K562 (cell line): ENCODE results near the gene YPEL1. TPM values are rescaled to one million over a fixed set of nuclear protein-coding genes. Genes with fewer than 3 reads are reported as not detected.

ENCODE experiments used
- AFF4 ChIP-seq: sonication (generic); formaldehyde crosslinking; IDR thresholded peaks from 2 replicates; pipeline ENCODE4 v1.8.0; 2023; ENCODE audit warnings: mild to moderate bottlenecking, missing genetic modification reagents
- ATF1 ChIP-seq, 2 experiments: fragments of 450-650 bp in 1 of 2; IDR thresholded peaks; 2 replicates each; pipeline ENCODE4 v1.6.1; 2016; ENCODE audit warnings: missing compliant biosample characterization in 1 of 2, missing genetic modification characterization in 1 of 2
- CHCHD3 ChIP-seq: fragments of 250-450 bp; sonication (Bioruptor Pico); IDR thresholded peaks from 2 replicates; pipeline ENCODE4 v2.1.2; 2022; ENCODE audit warnings: mild to moderate bottlenecking
- HNRNPUL1 ChIP-seq: fragments of 200-400 bp; formaldehyde crosslinking; IDR thresholded peaks from 2 replicates; pipeline ENCODE4 v1.6.1; 2017; ENCODE audit warnings: low read length
- NR2C2 ChIP-seq, 2 experiments: fragments of 200-800 bp in 1 of 2; sonication (Bioruptor generic) in 1 of 2; sonication (generic) in 1 of 2; formaldehyde crosslinking in 1 of 2; IDR thresholded peaks; 2 replicates each; pipeline versions ENCODE4 v1.6.1 to v1.8.0; 2016 to 2022; ENCODE audit warnings: mild to moderate bottlenecking in 1 of 2, missing compliant biosample characterization in 1 of 2, missing genetic modification characterization in 1 of 2, missing genetic modification reagents in 1 of 2
- SMARCE1 ChIP-seq: fragments of 450-650 bp; IDR thresholded peaks from 2 replicates; pipeline ENCODE4 v1.7.1; 2016; ENCODE audit warnings: mild to moderate bottlenecking
- STAT5B ChIP-seq: fragments of 250-450 bp; sonication (Bioruptor Pico); IDR thresholded peaks from 2 replicates; pipeline ENCODE4 v1.8.0; 2021; ENCODE audit warnings: mild to moderate bottlenecking, inconsistent platforms
- WHSC1 ChIP-seq: IDR thresholded peaks from one replicate; pipeline ENCODE4 v1.6.1; 2012; ENCODE audit warnings: low read length, control low read depth, inconsistent platforms
- ZNF561 ChIP-seq: fragments of 450-650 bp; formaldehyde crosslinking; conservative IDR thresholded peaks from 2 replicates; pipeline ENCODE4 v1.4.0; 2020; ENCODE audit warnings: mild to moderate bottlenecking, moderate library complexity
- ZNF699 ChIP-seq: fragments of 250-450 bp; sonication (Bioruptor Pico); IDR thresholded peaks from 2 replicates; pipeline ENCODE4 v1.8.0; 2021; ENCODE audit warnings: mild to moderate bottlenecking, moderate library complexity; ENCODE audit not compliant: insufficient replicate concordance
- polyA plus RNA-seq, 8 experiments: library from polyadenylated mRNA; depleted of rRNA in 4 of 8; stranded (reverse) in 5 of 8; unstranded in 3 of 8; fragments of >200 nt; fragmentation: Nextera tagmentation in 2 of 8; fragmentation: Illumina TruSeq in 1 of 8; extraction: Ambion mirVana in 2 of 8; extraction: Trizol in 1 of 8; gene quantifications; 2 replicates each; pipeline versions ENCODE4 v1.2.1 to v1.2.3, GENCODE V29; 2011 to 2014; ENCODE audit warnings: inconsistent platforms in 1 of 8, missing spikeins in 1 of 8
- total RNA-seq, 7 experiments: library from RNA; depleted of rRNA in 6 of 7; stranded (reverse); fragments of >200 nt in 6 of 7; fragmentation: Illumina TruSeq in 2 of 7; extraction: Trizol in 2 of 7; gene quantifications; 2 replicates each; pipeline versions ENCODE4 v1.2.1 to v1.2.3, GENCODE V29; 2011 to 2021; ENCODE audit warnings: low replicate concordance in 1 of 7
- TF ChIP-seq, protein P1 (sequence below): fragments of 250-450 bp; sonication (Bioruptor Pico); IDR thresholded peaks from 2 replicates; pipeline ENCODE4 v1.4.0; 2020; ENCODE audit warnings: mild to moderate bottlenecking
- TF ChIP-seq, protein P2 (sequence below), 2 experiments: IDR thresholded peaks; 2 replicates each; pipeline ENCODE4 v1.6.1; 2012; ENCODE audit warnings: improper control_type of control experiment in 2 of 2, low read depth in 2 of 2, low read length in 2 of 2, borderline replicate concordance in 1 of 2
- TF ChIP-seq, protein P3 (sequence below): fragments of 250-450 bp; sonication (Bioruptor Pico); IDR thresholded peaks from 2 replicates; pipeline ENCODE4 v1.4.0; 2020

The YPEL1 gene
- total and polyA plus RNA-seq, 9 of the 15 experiments (the other 6 are each of a cell fraction or from before 2014, with no cell fraction given): 0.07 to 2.2 (median 0.46) TPM

DNA sequence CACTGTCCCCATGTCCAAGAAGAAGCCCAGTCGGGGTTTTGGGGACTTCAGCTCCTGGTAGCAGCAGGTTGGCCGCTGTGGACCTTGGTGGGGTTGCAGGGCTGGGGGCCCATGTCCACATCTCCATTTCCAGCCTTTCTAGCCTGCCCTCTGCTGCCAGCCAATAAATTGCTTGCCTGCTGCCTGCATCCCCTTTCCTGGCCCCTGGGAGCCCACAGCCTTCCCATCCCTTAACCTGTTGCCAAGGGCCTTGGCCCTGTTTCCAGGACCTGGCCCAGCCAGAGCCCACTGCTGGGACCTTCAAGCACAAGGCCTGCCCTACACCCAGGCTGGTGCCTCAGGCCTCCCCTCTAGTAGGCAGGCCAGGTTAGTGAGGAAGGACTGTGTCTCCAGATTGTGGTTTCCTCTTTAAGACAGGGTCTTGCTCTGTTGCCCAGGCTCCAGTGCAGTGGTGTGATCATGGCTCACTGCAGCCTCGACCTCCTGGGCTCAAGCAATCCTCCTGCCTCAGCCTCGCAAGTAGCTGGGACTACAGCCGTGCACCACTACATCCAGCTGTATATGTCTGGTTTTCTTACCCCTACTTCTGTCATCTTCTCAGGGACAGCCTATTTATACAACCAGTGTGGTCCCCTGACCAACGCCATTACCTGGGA is 40.0 kb downstream of the YPEL1 start (continued):
- TF ChIP-seq AFF4 (CRISPR knock-in tag) (no peak), NR2C2 (CRISPR knock-in tag; IDR thresholded peaks at IDR 0.05) (no peak), NR2C2 (tag; IDR thresholded peaks at IDR 0.05) (no peak), ZNF699 (CRISPR knock-in tag) (no peak), WHSC1 (peak; percentile 27), ZNF561 (CRISPR knock-in tag) (no peak), STAT5B (CRISPR knock-in tag) (no peak), ATF1 (CRISPR knock-in tag; IDR thresholded peaks at IDR 0.05) (no peak), ATF1 (tag; IDR thresholded peaks at IDR 0.05) (no peak), SMARCE1 (no peak), CHCHD3 (CRISPR knock-in tag) (peak; percentile 6; the same call in 1 of the 2 replicates), HNRNPUL1 (no peak)
- TF ChIP-seq, protein P1, sequence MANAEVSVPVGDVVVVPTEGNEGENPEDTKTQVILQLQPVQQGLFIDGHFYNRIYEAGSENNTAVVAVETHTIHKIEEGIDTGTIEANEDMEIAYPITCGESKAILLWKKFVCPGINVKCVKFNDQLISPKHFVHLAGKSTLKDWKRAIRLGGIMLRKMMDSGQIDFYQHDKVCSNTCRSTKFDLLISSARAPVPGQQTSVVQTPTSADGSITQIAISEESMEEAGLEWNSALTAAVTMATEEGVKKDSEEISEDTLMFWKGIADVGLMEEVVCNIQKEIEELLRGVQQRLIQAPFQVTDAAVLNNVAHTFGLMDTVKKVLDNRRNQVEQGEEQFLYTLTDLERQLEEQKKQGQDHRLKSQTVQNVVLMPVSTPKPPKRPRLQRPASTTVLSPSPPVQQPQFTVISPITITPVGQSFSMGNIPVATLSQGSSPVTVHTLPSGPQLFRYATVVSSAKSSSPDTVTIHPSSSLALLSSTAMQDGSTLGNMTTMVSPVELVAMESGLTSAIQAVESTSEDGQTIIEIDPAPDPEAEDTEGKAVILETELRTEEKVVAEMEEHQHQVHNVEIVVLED: no peak
- TF ChIP-seq, protein P2, sequence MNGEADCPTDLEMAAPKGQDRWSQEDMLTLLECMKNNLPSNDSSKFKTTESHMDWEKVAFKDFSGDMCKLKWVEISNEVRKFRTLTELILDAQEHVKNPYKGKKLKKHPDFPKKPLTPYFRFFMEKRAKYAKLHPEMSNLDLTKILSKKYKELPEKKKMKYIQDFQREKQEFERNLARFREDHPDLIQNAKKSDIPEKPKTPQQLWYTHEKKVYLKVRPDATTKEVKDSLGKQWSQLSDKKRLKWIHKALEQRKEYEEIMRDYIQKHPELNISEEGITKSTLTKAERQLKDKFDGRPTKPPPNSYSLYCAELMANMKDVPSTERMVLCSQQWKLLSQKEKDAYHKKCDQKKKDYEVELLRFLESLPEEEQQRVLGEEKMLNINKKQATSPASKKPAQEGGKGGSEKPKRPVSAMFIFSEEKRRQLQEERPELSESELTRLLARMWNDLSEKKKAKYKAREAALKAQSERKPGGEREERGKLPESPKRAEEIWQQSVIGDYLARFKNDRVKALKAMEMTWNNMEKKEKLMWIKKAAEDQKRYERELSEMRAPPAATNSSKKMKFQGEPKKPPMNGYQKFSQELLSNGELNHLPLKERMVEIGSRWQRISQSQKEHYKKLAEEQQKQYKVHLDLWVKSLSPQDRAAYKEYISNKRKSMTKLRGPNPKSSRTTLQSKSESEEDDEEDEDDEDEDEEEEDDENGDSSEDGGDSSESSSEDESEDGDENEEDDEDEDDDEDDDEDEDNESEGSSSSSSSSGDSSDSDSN (IDR thresholded peaks at IDR 0.05; ENCODE audit: borderline replicate concordance in 1 of 2, low read depth in 2 of 2, low read length in 2 of 2): no peak
- TF ChIP-seq, protein P3, sequence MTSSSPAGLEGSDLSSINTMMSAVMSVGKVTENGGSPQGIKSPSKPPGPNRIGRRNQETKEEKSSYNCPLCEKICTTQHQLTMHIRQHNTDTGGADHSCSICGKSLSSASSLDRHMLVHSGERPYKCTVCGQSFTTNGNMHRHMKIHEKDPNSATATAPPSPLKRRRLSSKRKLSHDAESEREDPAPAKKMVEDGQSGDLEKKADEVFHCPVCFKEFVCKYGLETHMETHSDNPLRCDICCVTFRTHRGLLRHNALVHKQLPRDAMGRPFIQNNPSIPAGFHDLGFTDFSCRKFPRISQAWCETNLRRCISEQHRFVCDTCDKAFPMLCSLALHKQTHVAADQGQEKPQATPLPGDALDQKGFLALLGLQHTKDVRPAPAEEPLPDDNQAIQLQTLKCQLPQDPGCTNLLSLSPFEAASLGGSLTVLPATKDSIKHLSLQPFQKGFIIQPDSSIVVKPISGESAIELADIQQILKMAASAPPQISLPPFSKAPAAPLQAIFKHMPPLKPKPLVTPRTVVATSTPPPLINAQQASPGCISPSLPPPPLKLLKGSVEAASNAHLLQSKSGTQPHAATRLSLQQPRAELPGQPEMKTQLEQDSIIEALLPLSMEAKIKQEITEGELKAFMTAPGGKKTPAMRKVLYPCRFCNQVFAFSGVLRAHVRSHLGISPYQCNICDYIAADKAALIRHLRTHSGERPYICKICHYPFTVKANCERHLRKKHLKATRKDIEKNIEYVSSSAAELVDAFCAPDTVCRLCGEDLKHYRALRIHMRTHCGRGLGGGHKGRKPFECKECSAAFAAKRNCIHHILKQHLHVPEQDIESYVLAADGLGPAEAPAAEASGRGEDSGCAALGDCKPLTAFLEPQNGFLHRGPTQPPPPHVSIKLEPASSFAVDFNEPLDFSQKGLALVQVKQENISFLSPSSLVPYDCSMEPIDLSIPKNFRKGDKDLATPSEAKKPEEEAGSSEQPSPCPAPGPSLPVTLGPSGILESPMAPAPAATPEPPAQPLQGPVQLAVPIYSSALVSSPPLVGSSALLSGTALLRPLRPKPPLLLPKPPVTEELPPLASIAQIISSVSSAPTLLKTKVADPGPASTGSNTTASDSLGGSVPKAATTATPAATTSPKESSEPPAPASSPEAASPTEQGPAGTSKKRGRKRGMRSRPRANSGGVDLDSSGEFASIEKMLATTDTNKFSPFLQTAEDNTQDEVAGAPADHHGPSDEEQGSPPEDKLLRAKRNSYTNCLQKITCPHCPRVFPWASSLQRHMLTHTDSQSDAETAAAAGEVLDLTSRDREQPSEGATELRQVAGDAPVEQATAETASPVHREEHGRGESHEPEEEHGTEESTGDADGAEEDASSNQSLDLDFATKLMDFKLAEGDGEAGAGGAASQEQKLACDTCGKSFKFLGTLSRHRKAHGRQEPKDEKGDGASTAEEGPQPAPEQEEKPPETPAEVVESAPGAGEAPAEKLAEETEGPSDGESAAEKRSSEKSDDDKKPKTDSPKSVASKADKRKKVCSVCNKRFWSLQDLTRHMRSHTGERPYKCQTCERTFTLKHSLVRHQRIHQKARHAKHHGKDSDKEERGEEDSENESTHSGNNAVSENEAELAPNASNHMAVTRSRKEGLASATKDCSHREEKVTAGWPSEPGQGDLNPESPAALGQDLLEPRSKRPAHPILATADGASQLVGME (CRISPR knock-in tag): no peak
